ENCODE measurements around the gene ZNF134. TPM values are rescaled to one million over a fixed set of nuclear protein-coding genes. Genes with fewer than 3 reads are reported as not detected.
A peak's percentile ranks its signal among the peaks of the same experiment; 100 is the strongest.

Gene ZNF134
- total RNA-seq, 2 donors from 2014 or later = 30.8 to 37.5 TPM

GRCh38 chr19:57643734-57644133 lies 29.7 kb downstream of the ZNF134 start:
- H3K36me3 ChIP-seq (ENCODE audit: control insufficient read depth, insufficient read depth, low read length) = peaks cover 44% of the 10 kb centered on the region
- no peak overlapping the region for H3K4me3 Mint-ChIP-seq
- peaks cover 54% of the 10 kb centered on the region for H3K36me3 Mint-ChIP-seq (ENCODE audit: low read depth)
- H3K27me3 Mint-ChIP-seq (ENCODE audit: insufficient read depth) = peaks cover 7% of the 10 kb centered on the region
- peaks cover 57% of the 10 kb centered on the region for H3K9me3 Mint-ChIP-seq
- no peaks in the 10 kb centered on the region for H3K4me1 ChIP-seq (ENCODE audit: control insufficient read depth, insufficient read depth, low read length)
- no peak overlapping the region for H3K27ac ChIP-seq (ENCODE audit: low read depth, low read length)
- H3K4me3 ChIP-seq (ENCODE audit: low read length) = no peak overlapping the region
- no peak overlapping the region for H3K9ac ChIP-seq (ENCODE audit: extremely low read depth, low read length, poor library complexity, severe bottlenecking)
- H3K4me1 Mint-ChIP-seq = no peaks in the 10 kb centered on the region
- H3K9me3 ChIP-seq (ENCODE audit: control insufficient read depth, low read length) = peaks cover 31% of the 10 kb centered on the region
- TF ChIP-seq, protein P1, sequence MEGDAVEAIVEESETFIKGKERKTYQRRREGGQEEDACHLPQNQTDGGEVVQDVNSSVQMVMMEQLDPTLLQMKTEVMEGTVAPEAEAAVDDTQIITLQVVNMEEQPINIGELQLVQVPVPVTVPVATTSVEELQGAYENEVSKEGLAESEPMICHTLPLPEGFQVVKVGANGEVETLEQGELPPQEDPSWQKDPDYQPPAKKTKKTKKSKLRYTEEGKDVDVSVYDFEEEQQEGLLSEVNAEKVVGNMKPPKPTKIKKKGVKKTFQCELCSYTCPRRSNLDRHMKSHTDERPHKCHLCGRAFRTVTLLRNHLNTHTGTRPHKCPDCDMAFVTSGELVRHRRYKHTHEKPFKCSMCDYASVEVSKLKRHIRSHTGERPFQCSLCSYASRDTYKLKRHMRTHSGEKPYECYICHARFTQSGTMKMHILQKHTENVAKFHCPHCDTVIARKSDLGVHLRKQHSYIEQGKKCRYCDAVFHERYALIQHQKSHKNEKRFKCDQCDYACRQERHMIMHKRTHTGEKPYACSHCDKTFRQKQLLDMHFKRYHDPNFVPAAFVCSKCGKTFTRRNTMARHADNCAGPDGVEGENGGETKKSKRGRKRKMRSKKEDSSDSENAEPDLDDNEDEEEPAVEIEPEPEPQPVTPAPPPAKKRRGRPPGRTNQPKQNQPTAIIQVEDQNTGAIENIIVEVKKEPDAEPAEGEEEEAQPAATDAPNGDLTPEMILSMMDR (conservative IDR thresholded peaks at IDR 0.05) = no peak
- no peaks in the 10 kb centered on the region for H3K27me3 ChIP-seq (ENCODE audit: control insufficient read depth, insufficient read depth, low read length, poor library complexity, severe bottlenecking)
- H3K27ac Mint-ChIP-seq = no peak overlapping the region
- DNase-seq = no peak

DNA sequence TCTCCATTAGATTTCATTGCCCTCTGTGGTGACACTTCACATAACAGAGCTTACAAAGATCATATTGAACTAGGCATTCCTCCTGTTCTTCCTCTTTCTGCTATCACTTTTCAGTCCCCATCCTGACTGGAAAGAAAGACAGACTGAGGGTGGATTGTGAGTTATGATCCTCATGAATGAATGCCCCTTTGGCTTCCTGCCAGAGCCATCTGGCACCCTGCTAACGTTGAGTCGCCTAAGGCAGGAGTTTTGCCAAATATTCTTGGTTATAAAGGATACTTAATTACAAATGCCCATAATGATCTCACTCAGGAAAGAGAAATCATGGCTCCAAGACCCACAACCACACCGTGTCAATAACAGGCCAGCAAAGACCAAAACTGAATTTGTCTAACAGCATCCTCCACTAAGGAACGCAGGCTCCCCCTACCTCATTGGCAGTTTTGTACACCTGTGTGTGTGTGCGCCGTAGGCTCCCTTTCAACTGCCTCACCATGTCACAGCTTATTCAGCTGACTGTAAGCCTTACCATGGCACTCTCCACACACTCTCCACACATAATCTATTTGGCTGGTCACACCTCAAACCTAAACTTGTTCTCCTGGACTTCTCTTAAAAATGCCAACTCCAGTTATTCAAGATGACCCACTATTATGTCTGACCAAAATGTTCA lies 34.4 kb downstream of the ZNF134 start:
- DNase-seq = no peak
- TF ChIP-seq, protein P1 (conservative IDR thresholded peaks at IDR 0.05) = no peak
- 60 to 85% methylated on average over 3 to 6 of the region's 6 CpGs for WGBS, 2 experiments (ENCODE audit: insufficient coverage in 1 of 2, insufficient read length in 1 of 2)
- no peaks in the 10 kb centered on the region for H3K36me3 ChIP-seq (ENCODE audit: control insufficient read depth, insufficient read depth, low read length)
- H3K9ac ChIP-seq (ENCODE audit: extremely low read depth, low read length, poor library complexity, severe bottlenecking) = no peak overlapping the region
- H3K4me3 Mint-ChIP-seq = no peak overlapping the region
- H3K27me3 Mint-ChIP-seq (ENCODE audit: insufficient read depth) = peaks cover 20% of the 10 kb centered on the region
- peaks cover under 1% of the 10 kb centered on the region for H3K9me3 ChIP-seq (ENCODE audit: control insufficient read depth, low read length)
- no peak overlapping the region for H3K27ac ChIP-seq (ENCODE audit: low read depth, low read length)
- no peak overlapping the region for H3K4me3 ChIP-seq (ENCODE audit: low read length)
- H3K36me3 Mint-ChIP-seq (ENCODE audit: low read depth) = peaks cover 6% of the 10 kb centered on the region
- peaks cover 5% of the 10 kb centered on the region for H3K4me1 Mint-ChIP-seq
- H3K27ac Mint-ChIP-seq = no peak overlapping the region
- H3K4me1 ChIP-seq (ENCODE audit: control insufficient read depth, insufficient read depth, low read length) = no peaks in the 10 kb centered on the region
- peaks cover 18% of the 10 kb centered on the region for H3K9me3 Mint-ChIP-seq
- H3K27me3 ChIP-seq (ENCODE audit: control insufficient read depth, insufficient read depth, low read length, poor library complexity, severe bottlenecking) = peaks cover under 1% of the 10 kb centered on the region

GRCh38 chr19:57651654-57651996 lies 37.6 kb downstream of the ZNF134 start:
- H3K4me3 Mint-ChIP-seq = no peak overlapping the region
- DNase-seq = peak; percentile 55

More at GRCh38 chr19:57651654-57651996, 37.6 kb downstream of the ZNF134 start:
- peaks cover 7% of the 10 kb centered on the region for H3K9me3 ChIP-seq (ENCODE audit: control insufficient read depth, low read length)
- peaks cover 11% of the 10 kb centered on the region for H3K9me3 Mint-ChIP-seq
- H3K9ac ChIP-seq (ENCODE audit: extremely low read depth, low read length, poor library complexity, severe bottlenecking) = no peak overlapping the region
- no peak overlapping the region for H3K27ac Mint-ChIP-seq
- H3K4me3 ChIP-seq (ENCODE audit: low read length) = no peak overlapping the region
- H3K36me3 Mint-ChIP-seq (ENCODE audit: low read depth) = no peaks in the 10 kb centered on the region
- 77 to 100% methylated on average over 1 to 6 of the region's 6 CpGs for WGBS, 2 experiments (ENCODE audit: insufficient coverage in 1 of 2, insufficient read length in 1 of 2)
- no peak overlapping the region for H3K27ac ChIP-seq (ENCODE audit: low read depth, low read length)
- peaks cover 5% of the 10 kb centered on the region for H3K4me1 Mint-ChIP-seq
- no peaks in the 10 kb centered on the region for H3K36me3 ChIP-seq (ENCODE audit: control insufficient read depth, insufficient read depth, low read length)
- TF ChIP-seq, protein P1 (conservative IDR thresholded peaks at IDR 0.05) = peak; percentile 46
- peaks cover 19% of the 10 kb centered on the region for H3K27me3 ChIP-seq (ENCODE audit: control insufficient read depth, insufficient read depth, low read length, poor library complexity, severe bottlenecking)
- H3K4me1 ChIP-seq (ENCODE audit: control insufficient read depth, insufficient read depth, low read length) = no peaks in the 10 kb centered on the region
- H3K27me3 Mint-ChIP-seq (ENCODE audit: insufficient read depth) = peaks cover 45% of the 10 kb centered on the region
